GM19397 (cell line): ENCODE measurements around the gene EPN3.

ENCODE experiments used
- ATAC-seq: cut with Tn5 transposase; IDR thresholded peaks from one replicate; pipeline ENCODE4 v1.9.1; 2021; ENCODE audit warnings: mild to moderate bottlenecking, moderate library complexity; ENCODE audit not compliant: unreplicated experiment

EPN3 gene

DNA sequence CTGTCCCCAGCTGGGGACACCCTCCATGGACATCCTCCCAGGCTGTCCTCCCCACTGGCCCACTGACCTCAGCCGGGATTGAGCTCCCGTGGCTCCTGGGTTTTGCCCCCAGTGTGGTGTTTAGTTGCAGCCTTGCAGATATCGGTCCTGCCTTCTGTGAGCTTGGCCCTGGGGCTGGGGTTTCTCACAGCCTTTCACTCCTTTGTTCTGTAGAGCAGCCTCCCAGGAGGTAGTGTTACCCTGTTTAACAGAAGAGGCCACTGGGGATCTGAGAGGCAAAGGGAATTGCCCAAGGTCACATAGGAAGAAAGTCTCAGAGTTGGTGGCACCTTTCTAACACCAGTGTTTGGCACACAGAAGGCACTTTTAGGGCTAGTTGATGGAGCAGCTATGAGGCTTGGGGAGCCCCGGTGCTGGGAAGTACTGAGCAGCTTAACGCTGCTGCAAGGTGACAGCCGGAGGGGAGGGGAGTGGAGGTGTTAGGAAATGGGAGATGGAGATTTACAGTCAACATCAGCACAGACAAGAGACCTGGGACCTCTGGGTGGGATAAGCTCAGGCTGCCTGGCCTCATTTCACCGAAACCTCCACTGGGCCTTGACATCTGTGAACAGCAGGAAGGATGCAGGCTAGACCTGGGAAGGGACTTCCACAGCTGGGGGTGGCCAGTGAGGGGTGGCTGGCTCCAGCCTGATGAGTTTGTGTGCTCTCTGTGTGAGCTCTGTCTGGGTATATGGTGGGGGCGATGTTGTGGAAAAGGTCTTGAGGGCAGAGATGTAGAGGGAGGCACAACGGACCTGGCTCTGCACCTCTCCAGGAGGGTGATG, 54.1 kb downstream of the EPN3 start:
- ATAC-seq = no peak

- ATAC-seq = no peak
Measured at GRCh38 chr17:50587571-50587970, 55.0 kb downstream of the EPN3 start.

GRCh38 chr17:50588391-50589049, 56.0 kb downstream of the EPN3 start:
- no peak for ATAC-seq

DNA sequence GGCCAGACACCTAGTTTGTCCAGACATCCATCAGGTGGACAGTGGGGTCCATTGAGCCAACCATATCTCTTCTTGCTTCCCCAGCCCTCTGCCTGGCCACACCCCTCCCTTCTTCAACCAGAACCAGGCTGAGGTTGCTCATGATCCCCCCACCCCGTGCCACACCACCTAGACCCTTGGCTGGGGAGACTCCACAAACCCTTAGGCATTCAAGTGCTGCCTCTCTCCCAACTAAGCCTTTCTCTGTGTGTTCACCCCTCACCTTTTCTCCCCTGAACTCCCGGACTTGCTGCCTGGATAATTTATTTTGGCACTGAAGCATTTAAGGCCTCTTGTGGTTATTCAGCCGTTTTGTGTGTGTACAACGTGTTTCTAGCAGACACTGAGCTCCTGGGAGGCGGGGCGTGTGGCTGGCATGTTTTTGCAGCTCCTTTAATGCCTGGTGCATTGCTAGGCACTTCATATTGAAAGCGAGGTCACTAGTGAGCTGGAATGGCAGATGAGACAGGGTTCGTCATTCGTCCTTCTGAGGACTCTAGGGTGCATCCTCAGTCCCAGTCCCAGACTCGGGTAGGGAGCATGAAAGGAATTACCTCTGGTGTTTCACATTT, 56.7 kb downstream of the EPN3 start:
- no peak for ATAC-seq

GRCh38 chr17:50590946-50591737, 58.6 kb downstream of the EPN3 start:
- no peak for ATAC-seq

DNA sequence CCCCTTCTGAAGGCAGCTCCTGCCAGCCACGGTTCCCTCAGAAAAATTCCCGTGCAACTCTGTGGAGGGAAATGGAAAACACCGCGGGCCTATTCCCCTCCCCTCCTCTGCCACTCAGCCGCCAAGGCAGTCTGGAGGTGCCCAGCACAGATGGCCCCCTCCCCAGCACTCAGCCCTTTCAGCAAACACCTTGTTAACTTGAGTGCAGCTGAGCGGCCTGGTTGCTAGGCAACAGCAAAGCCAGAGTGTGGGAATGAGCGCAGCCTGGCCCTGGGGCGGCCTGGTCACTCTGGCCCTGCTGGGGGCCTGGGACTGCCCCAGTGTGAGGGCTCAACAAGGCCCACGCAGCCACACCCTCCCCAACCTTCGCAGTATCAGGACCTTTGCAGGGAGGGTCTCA, 60.8 kb downstream of the EPN3 start:
- ATAC-seq = no peak
